H9 (cell line): ENCODE data around the gene LPP. TPM values are rescaled to one million over a fixed set of nuclear protein-coding genes. Genes with fewer than 3 reads are reported as not detected.

Source experiments
- DNase-seq: peaks from one replicate; pipeline ENCODE4 v3.0.0-alpha.2; 2017
- H2AFZ ChIP-seq: one replicate; pipeline ENCODE4 v1.6.1; 2013; ENCODE audit warnings: mild to moderate bottlenecking, low read length, control low read depth, moderate library complexity
- H2AK5ac ChIP-seq: 2 replicates; pipeline ENCODE4 v1.6.1; 2013; ENCODE audit warnings: low read length, control low read depth, mixed read lengths; ENCODE audit not compliant: insufficient read length
- H2BK120ac ChIP-seq: one replicate; pipeline ENCODE4 v1.6.1; 2013; ENCODE audit warnings: low read depth, mild to moderate bottlenecking, low read length, control low read depth, inconsistent platforms; ENCODE audit not compliant: poor library complexity, severe bottlenecking
- H2BK12ac ChIP-seq: 2 replicates; pipeline ENCODE4 v1.6.1; 2013; ENCODE audit warnings: low read length, control low read depth, mixed read lengths, low read depth; ENCODE audit not compliant: insufficient read length
- H2BK15ac ChIP-seq: 2 replicates; pipeline ENCODE4 v1.6.1; 2013; ENCODE audit warnings: low read depth, low read length, control low read depth
- H2BK20ac ChIP-seq: one replicate; pipeline ENCODE4 v1.6.1; 2013; ENCODE audit warnings: low read depth, mild to moderate bottlenecking, low read length, control low read depth, inconsistent platforms; ENCODE audit not compliant: poor library complexity, severe bottlenecking
- H2BK5ac ChIP-seq: 2 replicates; pipeline ENCODE4 v1.6.1; 2013; ENCODE audit warnings: low read length, control low read depth, mixed read lengths; ENCODE audit not compliant: insufficient read length
- H3K14ac ChIP-seq: 2 replicates; pipeline ENCODE4 v1.6.1; 2013; ENCODE audit warnings: low read length, control low read depth; ENCODE audit not compliant: insufficient read depth
- H3K18ac ChIP-seq: 2 replicates; pipeline ENCODE4 v1.6.1; 2013; ENCODE audit warnings: low read depth, mild to moderate bottlenecking, mixed read lengths, low read length, control low read depth; ENCODE audit not compliant: insufficient read length
- H3K23ac ChIP-seq: 2 replicates; pipeline ENCODE4 v1.6.1; 2013; ENCODE audit warnings: low read length, control low read depth, mixed read lengths, low read depth; ENCODE audit not compliant: insufficient read length
- H3K23me2 ChIP-seq: 2 replicates; pipeline ENCODE4 v1.6.1; 2013; ENCODE audit warnings: low read depth, mild to moderate bottlenecking, mixed read lengths, low read length, control low read depth; ENCODE audit not compliant: insufficient read length, poor library complexity, severe bottlenecking
- H3K27ac ChIP-seq: 2 replicates; pipeline ENCODE4 v1.5.1; 2013; ENCODE audit warnings: low read length, control low read depth, mixed read lengths, low read depth; ENCODE audit not compliant: insufficient read length
- H3K27me3 ChIP-seq: 2 replicates; pipeline ENCODE4 v1.6.1; 2013; ENCODE audit warnings: low read length, control low read depth, inconsistent platforms; ENCODE audit not compliant: insufficient read depth
- H3K4ac ChIP-seq: 2 replicates; pipeline ENCODE4 v1.6.1; 2013; ENCODE audit warnings: low read depth, mild to moderate bottlenecking, control low read depth, inconsistent platforms, low read length, moderate library complexity
- H3K4me1 ChIP-seq: 2 replicates; pipeline ENCODE4 v1.6.1; 2013; ENCODE audit warnings: low read length, control low read depth, inconsistent platforms; ENCODE audit not compliant: insufficient read depth
- H3K4me2 ChIP-seq: 2 replicates; pipeline ENCODE4 v1.6.1; 2013; ENCODE audit warnings: low read length, control low read depth, mixed read lengths; ENCODE audit not compliant: insufficient read length, insufficient read depth
- H3K56ac ChIP-seq: 2 replicates; pipeline ENCODE4 v1.6.1; 2013; ENCODE audit warnings: low read depth, mild to moderate bottlenecking, mixed read lengths, low read length, control low read depth; ENCODE audit not compliant: insufficient read length
- H3K79me1 ChIP-seq: 2 replicates; pipeline ENCODE4 v1.6.1; 2013; ENCODE audit warnings: low read depth, mild to moderate bottlenecking, moderate library complexity, low read length, control low read depth, inconsistent platforms; ENCODE audit not compliant: insufficient read depth, poor library complexity, severe bottlenecking
- H3K79me2 ChIP-seq: 2 replicates; pipeline ENCODE4 v1.6.1; 2013; ENCODE audit warnings: low read length, control low read depth, inconsistent platforms; ENCODE audit not compliant: insufficient read depth
- H3K9ac ChIP-seq: 2 replicates; pipeline ENCODE4 v1.6.1; 2013; ENCODE audit warnings: low read length, control low read depth, mixed read lengths; ENCODE audit not compliant: insufficient read length; ENCODE audit errors: extremely low read depth
- H3K9me3 ChIP-seq: one replicate; pipeline ENCODE4 v1.6.1; 2013; ENCODE audit warnings: low read depth, low read length, inconsistent platforms; ENCODE audit not compliant: control insufficient read depth
- H3T11ph ChIP-seq: one replicate; pipeline ENCODE4 v1.6.1; 2013; ENCODE audit warnings: mild to moderate bottlenecking, low read length, control low read depth, inconsistent platforms
- H4K20me1 ChIP-seq: one replicate; pipeline ENCODE4 v1.6.1; 2013; ENCODE audit not compliant: control insufficient read depth, insufficient read length, insufficient read depth
- H4K5ac ChIP-seq: 2 replicates; pipeline ENCODE4 v1.6.1; 2013; ENCODE audit warnings: low read depth, mild to moderate bottlenecking, mixed read lengths, low read length, control low read depth; ENCODE audit not compliant: insufficient read length
- H4K8ac ChIP-seq: replicated peaks from 2 replicates; pipeline ENCODE4 v1.6.1; 2013; ENCODE audit warnings: low read length, control low read depth, mixed read lengths, low read depth; ENCODE audit not compliant: insufficient read length
- H4K91ac ChIP-seq: 2 replicates; pipeline ENCODE4 v1.6.1; 2013; ENCODE audit warnings: low read depth, mild to moderate bottlenecking, moderate library complexity, mixed read lengths, low read length, control low read depth; ENCODE audit not compliant: insufficient read length
- H3K27ac Mint-ChIP-seq, 3 experiments: 2 replicates in 2 of 3; 3 replicates in 1 of 3; pipeline ENCODE4 v1.8.0; 2020 to 2021; ENCODE audit warnings: mixed read lengths in 3 of 3, mild to moderate bottlenecking in 1 of 3, moderate library complexity in 1 of 3
- H3K27me3 Mint-ChIP-seq: 2 replicates; pipeline ENCODE4 v1.8.0; 2021; ENCODE audit warnings: low read depth, mild to moderate bottlenecking, moderate library complexity, mixed read lengths
- H3K36me3 Mint-ChIP-seq, 3 experiments: 2 replicates in 2 of 3; 3 replicates in 1 of 3; pipeline ENCODE4 v1.8.0; 2020 to 2021; ENCODE audit warnings: low read depth in 3 of 3, mixed read lengths in 3 of 3; ENCODE audit not compliant: insufficient read depth in 1 of 3
- H3K4me1 Mint-ChIP-seq, 2 experiments: 2 replicates each; pipeline ENCODE4 v1.8.0; 2020; ENCODE audit warnings: mixed read lengths in 2 of 2
- H3K4me3 Mint-ChIP-seq, 2 experiments: 2 replicates in 1 of 2; 3 replicates in 1 of 2; pipeline ENCODE4 v1.8.0; 2020 to 2021; ENCODE audit warnings: mild to moderate bottlenecking in 2 of 2, mixed read lengths in 2 of 2, moderate library complexity in 1 of 2
- H3K9me3 Mint-ChIP-seq, 2 experiments: 2 replicates in 1 of 2; 3 replicates in 1 of 2; pipeline ENCODE4 v1.8.0; 2020; ENCODE audit warnings: mild to moderate bottlenecking in 2 of 2, mixed read lengths in 2 of 2, moderate library complexity in 1 of 2
- CTCF ChIP-seq: fragments of 200-600 bp; sonication (generic); conservative IDR thresholded peaks from 3 replicates; pipeline ENCODE4 v1.8.0; 2021; ENCODE audit warnings: antibody characterized with exemption, mild to moderate bottlenecking
- WGBS: extraction: QIAGEN DNeasy Blood & Tissue Kit; methylation state at CpG from one replicate; pipeline ENCODE4 v1.1.7; 2013; ENCODE audit warnings: missing lambda C conversion rate, low lambda C conversion rate, mixed read lengths; ENCODE audit not compliant: insufficient read length; ENCODE audit errors: extremely low coverage; 5-methylcytosine and 5-hydroxymethylcytosine counted together
- total RNA-seq: library from RNA; stranded (reverse); gene quantifications from 2 replicates; pipeline ENCODE4 v1.2.1, GENCODE V29; 2021

Gene LPP
- total RNA-seq, 1 experiment from 2014 or later, result 64.6 TPM

GRCh38 chr3:188380252-188380651, 226.3 kb downstream of the LPP start:
- no peaks in the 10 kb centered on the region for H3K27me3 ChIP-seq
- no peak overlapping the region for H4K8ac ChIP-seq
- no peak overlapping the region for H2AK5ac ChIP-seq
- H2BK120ac ChIP-seq, result no peak overlapping the region
- no peak for TF ChIP-seq CTCF
- no peaks in the 10 kb centered on the region for H3K79me1 ChIP-seq
- no peaks in the 10 kb centered on the region for H3K23me2 ChIP-seq
- no peak overlapping the region for H3K4me2 ChIP-seq
- no peak overlapping the region for H2BK15ac ChIP-seq
- H3K9ac ChIP-seq, result no peak overlapping the region
- Mint-ChIP-seq H3K4me1 (peaks cover 0 to 4% of the 10 kb centered on the region in 2 experiments; a peak in 2 of 4 replicates), H3K27ac (no peak overlapping the region), H3K36me3 (peaks cover 28 to 44% (median 31%) of the 10 kb centered on the region in 3 experiments), H3K9me3 (peaks cover 33 to 34% of the 10 kb centered on the region in 2 experiments), H3K27me3 (no peaks in the 10 kb centered on the region), H3K4me3 (no peak overlapping the region)
- H2BK5ac ChIP-seq, result no peak overlapping the region
- H2BK20ac ChIP-seq, result no peak overlapping the region
- H3K56ac ChIP-seq, result no peak overlapping the region
- no peak overlapping the region for H3T11ph ChIP-seq
- H4K5ac ChIP-seq, result no peak overlapping the region
- H3K4me1 ChIP-seq, result no peaks in the 10 kb centered on the region
- H3K14ac ChIP-seq, result no peak overlapping the region
- DNase-seq, result no peak
- no peak overlapping the region for H3K23ac ChIP-seq
- WGBS, result no CpG with 5 or more reads among the region's 2 CpGs
- H2AFZ ChIP-seq, result no peak overlapping the region
- H3K9me3 ChIP-seq, result no peaks in the 10 kb centered on the region
- no peak overlapping the region for H4K91ac ChIP-seq
- H3K4ac ChIP-seq, result no peak overlapping the region
- no peaks in the 10 kb centered on the region for H3K79me2 ChIP-seq
- H2BK12ac ChIP-seq, result no peak overlapping the region
- no peak overlapping the region for H3K18ac ChIP-seq
- H3K27ac ChIP-seq, result no peak overlapping the region
- no peaks in the 10 kb centered on the region for H4K20me1 ChIP-seq
